Activated T-cell treated with anti-CD3 and anti-CD28 coated beads, Interleukin-2, amount 50 U/mL, for 1 hour (primary cell): Measurements from ENCODE around the gene TFAM.
"Not testable (repeated sequence)": the region's sequence is repeated elsewhere in the genome, so short reads cannot be mapped to it uniquely, and the experiment has no call there.

Experiments
- DNase-seq: peaks from one replicate; pipeline ENCODE4 v3.0.0-alpha.2; 2020

The TFAM gene

DNA sequence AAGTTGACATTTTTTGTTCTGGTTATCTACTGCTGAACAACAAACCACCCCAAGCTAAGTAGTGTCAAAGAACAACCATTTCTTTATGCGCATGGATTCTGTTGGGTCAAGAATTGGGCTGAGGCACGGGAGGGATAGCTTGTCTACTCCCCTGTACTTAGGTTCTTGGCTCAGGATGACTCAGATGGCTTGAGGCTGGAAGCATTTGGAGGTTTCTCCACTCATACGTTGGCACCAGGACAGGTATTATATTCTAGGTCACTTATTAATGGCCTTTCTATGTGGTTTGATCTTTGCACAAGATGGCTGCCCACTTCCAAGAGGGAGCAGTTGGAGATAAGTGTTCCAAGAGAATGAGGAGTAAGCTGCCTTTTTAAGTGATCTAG lies 11.8 kb upstream of the TFAM start:
- DNase-seq, result no peak

DNA sequence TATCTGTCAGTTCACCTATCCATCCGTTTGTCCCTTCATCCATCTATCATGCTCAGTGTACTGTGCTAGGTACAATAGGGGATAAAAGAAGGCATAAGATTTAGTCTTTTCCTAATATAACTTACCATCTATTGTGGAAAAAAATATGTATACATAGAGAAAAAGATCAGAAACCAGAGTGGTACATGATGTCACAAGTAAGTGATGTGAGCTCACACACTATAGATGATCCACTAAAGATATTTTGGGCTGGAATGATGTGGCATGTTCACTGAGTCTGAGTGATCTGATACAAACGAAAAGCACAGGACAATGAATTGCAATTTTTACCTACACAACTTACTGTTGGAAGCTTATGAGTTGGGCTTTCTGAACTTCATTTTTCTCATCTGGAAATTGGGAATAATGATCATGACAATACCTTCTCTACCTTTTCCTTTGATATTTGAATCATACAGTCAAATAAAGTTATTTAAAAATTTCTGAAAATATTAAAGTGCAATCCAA lies 2.7 kb upstream of the TFAM start:
- no peak for DNase-seq

- no peak for DNase-seq
These were observed 1.1 kb upstream of the TFAM start for GRCh38 chr10:58384095-58384494.

DNA sequence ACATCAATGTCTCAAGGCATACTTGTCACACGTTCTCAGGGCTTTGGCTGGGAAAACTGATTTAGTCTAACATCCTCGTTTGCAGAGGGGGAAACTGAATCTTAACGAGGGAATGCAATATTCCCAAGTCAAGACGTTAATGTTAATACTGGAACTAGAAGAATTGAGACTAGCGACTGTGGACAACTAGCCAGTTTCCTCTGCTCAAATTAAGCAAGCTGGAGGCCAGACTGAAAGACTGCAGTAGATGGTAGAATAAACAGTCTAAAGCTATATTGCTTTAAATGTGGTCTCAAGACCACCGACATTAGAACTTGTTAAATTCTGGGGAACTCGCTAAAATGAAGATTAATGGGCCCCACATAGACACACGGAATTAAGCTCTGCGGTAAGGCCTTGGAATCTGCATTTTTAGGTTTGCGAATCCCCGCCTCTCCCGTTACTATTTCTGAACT lies 639 bp upstream of the TFAM start:
- no peak for DNase-seq

DNA sequence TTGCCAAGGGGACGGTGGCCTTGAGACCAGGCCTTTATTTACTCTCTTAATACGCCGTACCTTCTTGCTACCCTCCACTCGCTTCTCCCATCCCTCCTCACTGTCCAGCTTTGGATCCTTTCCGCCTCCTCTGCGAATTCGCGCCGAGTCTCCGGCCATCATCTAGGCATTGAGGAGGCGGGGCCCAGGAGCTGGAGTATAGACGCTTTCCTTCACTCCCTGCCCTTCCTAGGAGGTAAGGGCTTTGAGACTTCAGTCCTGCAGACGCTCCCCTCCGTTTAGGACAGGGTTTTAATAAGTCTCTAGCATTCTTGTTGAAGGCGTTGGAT lies 538 bp downstream of the TFAM start:
- DNase-seq, result no peak

DNA sequence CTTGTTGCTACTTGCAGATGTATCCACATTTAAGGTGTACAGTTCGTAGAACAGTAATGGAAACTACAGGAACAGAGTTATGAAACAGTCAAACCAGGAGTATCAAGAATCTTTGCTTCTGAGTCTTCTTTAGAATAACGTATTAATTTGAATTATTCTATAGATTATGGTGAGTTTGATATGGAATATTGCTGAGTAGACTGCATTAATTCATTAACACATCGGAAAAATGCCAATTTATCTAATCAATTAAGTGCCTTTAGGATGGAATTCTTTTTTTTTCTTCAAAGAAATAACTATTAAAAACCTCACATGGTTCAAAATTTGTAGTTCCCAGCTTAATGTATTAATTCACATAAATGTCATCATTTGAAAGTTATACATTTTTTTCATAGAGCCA lies 3.8 kb downstream of the TFAM start:
- DNase-seq, result no peak

- no peak for DNase-seq
These were observed 8.1 kb downstream of the TFAM start for GRCh38 chr10:58393317-58393716.

- DNase-seq, result no peak
These were observed 9.3 kb downstream of the TFAM start for GRCh38 chr10:58394471-58394870.

DNA sequence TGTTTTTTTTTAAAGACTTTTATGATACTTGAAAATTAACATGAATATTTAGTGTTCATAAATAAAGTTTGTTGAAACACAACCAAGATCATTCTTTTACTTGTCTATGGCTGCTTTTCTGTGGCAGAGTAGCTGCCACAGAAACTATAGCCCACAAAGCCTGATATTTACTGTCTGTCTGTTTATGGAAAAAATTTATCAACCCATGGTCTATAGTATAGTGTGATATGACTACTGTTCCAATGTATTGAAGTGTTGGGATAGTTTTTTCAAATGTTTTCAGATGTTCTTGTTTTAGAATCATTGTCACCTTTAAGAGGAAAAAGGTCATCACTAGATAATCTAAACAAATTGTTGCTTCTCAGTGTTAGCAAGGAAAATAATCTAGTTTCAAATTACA lies 10.8 kb downstream of the TFAM start:
- DNase-seq, result no peak

DNA sequence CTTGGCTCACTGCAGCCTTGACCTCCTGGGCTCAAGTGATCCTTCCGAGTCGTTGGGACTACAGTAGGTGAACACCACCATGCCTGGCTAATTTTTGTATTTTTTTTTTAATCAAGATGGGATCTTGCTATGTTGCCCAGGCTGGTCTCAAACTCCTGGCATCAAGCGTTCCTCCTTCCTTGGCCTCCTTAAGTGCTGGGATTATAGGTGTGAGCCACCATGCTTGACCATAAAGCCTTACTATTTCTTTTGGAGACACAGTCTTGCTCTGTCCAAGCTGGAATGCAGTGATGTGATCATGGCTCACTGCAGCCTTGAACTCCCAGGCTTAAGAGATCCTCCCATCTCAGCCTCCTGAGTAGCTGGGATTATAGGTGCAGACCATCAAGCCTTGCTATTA lies 12.6 kb downstream of the TFAM start:
- no peak for DNase-seq

DNA sequence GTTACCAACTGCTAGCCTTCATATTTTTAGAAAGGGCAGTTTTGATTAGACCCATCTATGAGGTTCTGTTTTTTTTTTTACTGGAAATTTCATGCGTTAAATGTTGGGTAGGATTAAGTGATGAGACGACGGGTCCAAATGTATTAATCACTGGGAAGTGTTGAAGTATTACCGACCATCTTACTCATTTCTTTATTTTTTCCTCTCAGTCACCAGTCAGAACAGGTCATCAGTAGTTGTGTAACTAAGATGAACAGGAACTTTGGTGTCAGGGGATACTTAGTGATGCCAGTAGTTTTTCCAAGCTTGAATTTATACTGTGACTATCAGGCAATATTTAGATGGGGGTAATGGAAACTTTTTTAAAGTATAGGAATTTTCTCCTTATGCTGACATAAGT lies 14.2 kb downstream of the TFAM start:
- DNase-seq, result no peak

- DNase-seq, result no peak
These were observed 15.4 kb downstream of the TFAM start for GRCh38 chr10:58400609-58401008.

GRCh38 chr10:58404001-58404400 lies 18.8 kb downstream of the TFAM start:
- no peak for DNase-seq

- no peak for DNase-seq
These were observed 24.9 kb downstream of the TFAM start for GRCh38 chr10:58409956-58410610.

- no peak for DNase-seq
These were observed 27.3 kb downstream of the TFAM start for GRCh38 chr10:58412502-58412961.

GRCh38 chr10:58414270-58415041 lies 29.2 kb downstream of the TFAM start:
- no peak for DNase-seq

- DNase-seq, result no peak
These were observed 30.5 kb downstream of the TFAM start for GRCh38 chr10:58415757-58416156.

- DNase-seq, result not testable (repeated sequence)
These were observed 32.7 kb downstream of the TFAM start for GRCh38 chr10:58417902-58418301.

DNA sequence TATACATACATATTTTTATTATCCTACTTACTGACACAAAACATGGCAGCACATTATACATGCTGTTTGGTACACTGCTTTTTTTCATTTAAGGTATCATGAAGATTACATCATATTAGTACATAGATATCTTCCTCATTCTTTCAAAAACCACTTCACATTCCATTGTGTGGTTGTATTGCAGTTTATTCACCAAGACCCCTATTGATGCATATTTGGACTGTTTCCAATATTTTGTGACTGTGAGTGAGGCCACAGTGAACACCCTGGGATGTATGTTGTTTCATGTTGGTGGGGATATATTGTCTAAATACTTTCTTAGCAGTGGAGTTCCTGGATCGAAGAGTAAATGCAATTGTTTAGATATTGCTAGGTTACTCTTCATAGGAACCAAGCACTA lies 39.0 kb downstream of the TFAM start:
- DNase-seq, result no peak

DNA sequence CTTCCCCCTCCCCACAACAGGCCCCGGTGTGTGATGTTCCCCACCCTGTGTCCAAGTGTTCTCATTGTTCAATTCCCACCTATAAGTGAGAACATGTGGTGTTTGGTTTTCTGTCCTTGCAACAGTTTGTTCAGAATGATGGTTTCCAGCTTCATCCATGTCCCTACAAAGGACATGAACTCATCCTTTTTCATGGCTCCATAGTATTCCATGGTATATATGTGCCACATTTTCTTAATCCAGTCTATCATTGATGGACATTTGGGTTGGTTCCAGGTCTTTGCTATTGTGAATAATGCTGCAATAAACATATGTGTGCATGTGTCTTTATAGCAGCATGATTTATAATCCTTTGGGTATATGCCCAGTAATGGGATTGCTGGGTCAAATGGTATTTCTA lies 43.2 kb downstream of the TFAM start:
- DNase-seq, result not testable (repeated sequence)

DNA sequence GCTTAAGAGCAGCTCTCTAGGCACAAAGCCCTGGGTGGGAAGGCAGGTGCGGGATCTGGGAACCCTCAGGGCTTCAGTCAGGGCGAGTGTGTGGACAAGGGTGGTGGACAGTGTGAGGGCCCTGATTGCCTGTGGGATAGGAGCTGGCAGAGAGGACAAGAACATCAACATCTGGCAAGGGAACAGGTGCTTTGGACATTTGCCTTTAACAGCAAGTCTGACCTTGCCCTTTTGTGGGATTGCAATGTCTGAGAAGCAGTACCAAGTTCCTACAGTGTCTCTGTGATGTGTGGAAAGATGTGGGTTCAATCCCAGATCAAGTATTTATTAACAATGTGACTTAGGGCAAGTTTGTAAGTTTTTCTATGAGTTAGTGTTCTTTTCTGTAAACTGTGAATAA lies 46.7 kb downstream of the TFAM start:
- DNase-seq, result no peak

- DNase-seq, result no peak
These were observed 47.9 kb downstream of the TFAM start for GRCh38 chr10:58433066-58433465.

GRCh38 chr10:58433571-58433970 lies 48.4 kb downstream of the TFAM start:
- DNase-seq, result no peak

DNA sequence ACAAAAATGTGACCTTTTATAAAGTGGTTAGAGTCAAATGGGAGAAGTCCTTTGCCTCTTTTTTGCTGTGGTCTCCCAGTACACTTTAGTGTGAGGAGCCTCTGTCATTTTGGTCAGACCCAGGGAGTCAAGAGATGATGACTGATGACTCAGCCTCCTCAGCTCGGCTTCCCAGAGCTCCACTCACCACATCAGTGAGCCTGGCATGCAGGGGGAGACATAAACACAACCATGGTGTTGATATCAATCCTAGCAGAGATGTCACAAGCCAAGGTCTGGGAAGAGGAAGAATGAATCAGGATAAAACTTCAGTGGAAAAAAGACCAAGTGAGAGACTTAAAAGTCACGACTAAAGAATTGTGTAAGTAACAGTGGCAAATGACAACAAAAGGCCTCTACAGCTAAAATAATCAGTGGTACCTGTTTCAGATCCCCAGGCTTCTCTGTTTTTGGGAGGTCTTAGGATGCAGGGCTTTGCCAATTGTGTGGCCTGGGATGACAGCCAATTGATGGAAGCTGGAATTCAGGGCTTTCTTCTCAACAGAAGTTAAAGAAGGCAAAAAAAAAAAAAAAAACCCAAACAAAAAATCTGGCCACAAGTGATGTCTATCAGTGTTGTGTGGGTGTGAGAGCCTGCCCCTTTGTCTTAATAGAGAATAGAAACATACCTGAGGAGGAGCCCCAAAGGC lies 50.2 kb downstream of the TFAM start:
- no peak for DNase-seq
